H7 (cell line): Measurements from ENCODE around the gene MYO1B. TPM values are rescaled to one million over a fixed set of nuclear protein-coding genes. Genes with fewer than 3 reads are reported as not detected.

Experiments
- DNase-seq: peaks from one replicate; pipeline ENCODE4 v3.0.0; 2012
- H3K27me3 ChIP-seq: 2 replicates; pipeline ENCODE4 v1.6.0; 2011; ENCODE audit warnings: mild to moderate bottlenecking, low read length; ENCODE audit not compliant: control insufficient read depth, insufficient read depth
- H3K36me3 ChIP-seq: replicated peaks from 2 replicates; pipeline ENCODE4 v1.5.1; 2011; ENCODE audit warnings: low read length; ENCODE audit not compliant: control insufficient read depth, insufficient read depth
- H3K4me3 ChIP-seq: 2 replicates; pipeline ENCODE4 v1.5.1; 2011; ENCODE audit warnings: low read depth, mild to moderate bottlenecking, control low read depth, low read length, moderate library complexity; ENCODE audit not compliant: insufficient read depth
- total RNA-seq: library from RNA; depleted of rRNA; stranded (reverse); fragments of >200 nt; shearing (Covaris generic); gene quantifications from 2 replicates; pipeline ENCODE4 v1.2.3, GENCODE V29; 2014

MYO1B gene
- total RNA-seq, 1 experiment from 2014 or later: 47.4 TPM

- Histone ChIP-seq H3K4me3 (no peak overlapping the region), H3K27me3 (no peaks in the 10 kb centered on the region), H3K36me3 (no peaks in the 10 kb centered on the region)
- DNase-seq: no peak
Measured at GRCh38 chr2:191322828-191323506, 77.8 kb downstream of the MYO1B start.

GRCh38 chr2:191325651-191326365 lies 80.6 kb downstream of the MYO1B start:
- no peak for DNase-seq
- H3K36me3 ChIP-seq: no peaks in the 10 kb centered on the region; the same call in 1 of the 2 replicates
- no peak overlapping the region for H3K4me3 ChIP-seq
- no peaks in the 10 kb centered on the region for H3K27me3 ChIP-seq

- Histone ChIP-seq H3K4me3 (no peak overlapping the region), H3K27me3 (no peaks in the 10 kb centered on the region), H3K36me3 (no peaks in the 10 kb centered on the region; the same call in none of the 2 replicates)
- DNase-seq: no peak
Measured at GRCh38 chr2:191327484-191327883, 82.3 kb downstream of the MYO1B start.

GRCh38 chr2:191328150-191328809 lies 83.1 kb downstream of the MYO1B start:
- Histone ChIP-seq H3K36me3 (no peaks in the 10 kb centered on the region; the same call in none of the 2 replicates), H3K4me3 (no peak overlapping the region), H3K27me3 (no peaks in the 10 kb centered on the region)
- DNase-seq: no peak

- DNase-seq: no peak
- Histone ChIP-seq H3K36me3 (no peaks in the 10 kb centered on the region; the same call in none of the 2 replicates), H3K27me3 (no peaks in the 10 kb centered on the region), H3K4me3 (no peak overlapping the region)
Measured at GRCh38 chr2:191329841-191330240, 84.6 kb downstream of the MYO1B start.

GRCh38 chr2:191333911-191334357 lies 88.7 kb downstream of the MYO1B start:
- Histone ChIP-seq H3K27me3 (no peaks in the 10 kb centered on the region), H3K4me3 (no peak overlapping the region), H3K36me3 (no peaks in the 10 kb centered on the region; the same call in none of the 2 replicates)
- no peak for DNase-seq

GRCh38 chr2:191335875-191336464 lies 90.8 kb downstream of the MYO1B start:
- DNase-seq: no peak
- H3K4me3 ChIP-seq: no peak overlapping the region
- H3K27me3 ChIP-seq: no peaks in the 10 kb centered on the region
- no peaks in the 10 kb centered on the region; the same call in none of the 2 replicates for H3K36me3 ChIP-seq

- Histone ChIP-seq H3K4me3 (no peak overlapping the region), H3K27me3 (no peaks in the 10 kb centered on the region), H3K36me3 (no peaks in the 10 kb centered on the region; the same call in 1 of the 2 replicates)
- DNase-seq: no peak
Measured at GRCh38 chr2:191341436-191341835, 96.2 kb downstream of the MYO1B start.

- no peaks in the 10 kb centered on the region for H3K27me3 ChIP-seq
- H3K36me3 ChIP-seq: no peaks in the 10 kb centered on the region; the same call in 1 of the 2 replicates
- no peak overlapping the region for H3K4me3 ChIP-seq
- DNase-seq: no peak
Measured at GRCh38 chr2:191343796-191344338, 98.7 kb downstream of the MYO1B start.

GRCh38 chr2:191345788-191346187 lies 100.6 kb downstream of the MYO1B start:
- H3K4me3 ChIP-seq: no peak overlapping the region
- no peaks in the 10 kb centered on the region for H3K27me3 ChIP-seq
- no peak for DNase-seq
- H3K36me3 ChIP-seq: no peaks in the 10 kb centered on the region; the same call in 1 of the 2 replicates

GRCh38 chr2:191347154-191347553 lies 102.0 kb downstream of the MYO1B start:
- DNase-seq: no peak
- H3K4me3 ChIP-seq: no peak overlapping the region
- no peaks in the 10 kb centered on the region; the same call in 1 of the 2 replicates for H3K36me3 ChIP-seq
- H3K27me3 ChIP-seq: no peaks in the 10 kb centered on the region

- no peak for DNase-seq
- Histone ChIP-seq H3K4me3 (no peak overlapping the region), H3K36me3 (no peaks in the 10 kb centered on the region; the same call in 1 of the 2 replicates), H3K27me3 (no peaks in the 10 kb centered on the region)
Measured at GRCh38 chr2:191347881-191348280, 102.7 kb downstream of the MYO1B start.

GRCh38 chr2:191349990-191350389 lies 104.8 kb downstream of the MYO1B start:
- Histone ChIP-seq H3K4me3 (no peak overlapping the region), H3K36me3 (no peaks in the 10 kb centered on the region; the same call in 1 of the 2 replicates), H3K27me3 (no peaks in the 10 kb centered on the region)
- no peak for DNase-seq

- no peak for DNase-seq
- no peaks in the 10 kb centered on the region; the same call in 1 of the 2 replicates for H3K36me3 ChIP-seq
- H3K4me3 ChIP-seq: no peak overlapping the region
- no peaks in the 10 kb centered on the region for H3K27me3 ChIP-seq
Measured at GRCh38 chr2:191350826-191351225, 105.6 kb downstream of the MYO1B start.
